HG02623 (cell line): ENCODE data around the gene IFNGR2.
A peak's percentile ranks its signal among the peaks of the same experiment; 100 is the strongest.
"Not testable (repeated sequence)": the region's sequence is repeated elsewhere in the genome, so short reads cannot be mapped to it uniquely, and the experiment has no call there.

Experiments
- ATAC-seq: cut with Tn5 transposase; IDR thresholded peaks from one replicate; pipeline ENCODE4 v1.9.1; 2021; ENCODE audit warnings: moderate library complexity; ENCODE audit not compliant: unreplicated experiment

The IFNGR2 gene

GRCh38 chr21:33403128-33403785 is at the start of gene IFNGR2:
IFNGR2 (plus strand) TSS chr21:33403413; CDS start chr21:33403544, 131 bp downstream.
- no peak for ATAC-seq

GRCh38 chr21:33355355-33355754 is 47.9 kb upstream of the IFNGR2 start:
- ATAC-seq, result no peak

- no peak for ATAC-seq
Measured at GRCh38 chr21:33355996-33356395, 47.2 kb upstream of the IFNGR2 start.

GRCh38 chr21:33357177-33357576 is 46.0 kb upstream of the IFNGR2 start:
- ATAC-seq, result no peak

GRCh38 chr21:33359446-33359845 is 43.8 kb upstream of the IFNGR2 start:
- no peak for ATAC-seq

GRCh38 chr21:33360281-33360680 is 42.9 kb upstream of the IFNGR2 start:
- ATAC-seq, result no peak

- peak; percentile 58 for ATAC-seq
Measured at GRCh38 chr21:33360881-33361602, 42.2 kb upstream of the IFNGR2 start.

GRCh38 chr21:33362044-33362555 is 41.1 kb upstream of the IFNGR2 start:
- ATAC-seq, result no peak

- not testable (repeated sequence) for ATAC-seq
Measured at GRCh38 chr21:33363911-33364609, 39.2 kb upstream of the IFNGR2 start.

GRCh38 chr21:33364830-33365229 is 38.4 kb upstream of the IFNGR2 start:
- ATAC-seq, result no peak

- no peak for ATAC-seq
Measured at GRCh38 chr21:33367309-33367973, 35.8 kb upstream of the IFNGR2 start.

- ATAC-seq, result no peak
Measured at GRCh38 chr21:33368124-33368523, 35.1 kb upstream of the IFNGR2 start.

- ATAC-seq, result no peak
Measured at GRCh38 chr21:33368576-33368975, 34.6 kb upstream of the IFNGR2 start.

GRCh38 chr21:33369586-33369985 is 33.6 kb upstream of the IFNGR2 start:
- no peak for ATAC-seq

- ATAC-seq, result no peak
Measured at GRCh38 chr21:33370305-33370704, 32.9 kb upstream of the IFNGR2 start.

GRCh38 chr21:33371366-33371765 is 31.8 kb upstream of the IFNGR2 start:
- ATAC-seq, result no peak

- ATAC-seq, result no peak
Measured at GRCh38 chr21:33372582-33372981, 30.6 kb upstream of the IFNGR2 start.

- ATAC-seq, result no peak
Measured at GRCh38 chr21:33373451-33373850, 29.8 kb upstream of the IFNGR2 start.

GRCh38 chr21:33374080-33374449 is 29.1 kb upstream of the IFNGR2 start:
- no peak for ATAC-seq

- ATAC-seq, result no peak
Measured at GRCh38 chr21:33374450-33375096, 28.6 kb upstream of the IFNGR2 start.
